ENCODE measurements around the gene GALNT16.

GRCh38 chr14:69357544-69358200, 97.7 kb downstream of the GALNT16 start:
- TF ChIP-seq POLR2A (IDR thresholded peaks at IDR 0.05): no peak
- TF ChIP-seq CTCF (IDR thresholded peaks at IDR 0.05): no peak

Measured in tibial nerve (tissue), 3 donors.